NB4 (cell line): ENCODE measurements around the gene TAS2R19.

Source experiments
- MYC ChIP-seq: IDR thresholded peaks from 2 replicates; pipeline ENCODE4 v1.6.1; 2011; ENCODE audit warnings: low read depth, low read length
- POLR2A ChIP-seq: IDR thresholded peaks from 2 replicates; pipeline ENCODE4 v1.6.1; 2011; ENCODE audit warnings: mild to moderate bottlenecking; ENCODE audit not compliant: insufficient read length; ENCODE audit errors: extremely low read depth
- TF ChIP-seq, protein P1 (sequence below): IDR thresholded peaks from one replicate; pipeline ENCODE4 v1.5.1; 2012; ENCODE audit warnings: low read depth, low read length
- TF ChIP-seq, protein P2 (sequence below): IDR thresholded peaks from 2 replicates; pipeline ENCODE4 v1.6.1; 2011; ENCODE audit warnings: low read depth, low read length

DNA sequence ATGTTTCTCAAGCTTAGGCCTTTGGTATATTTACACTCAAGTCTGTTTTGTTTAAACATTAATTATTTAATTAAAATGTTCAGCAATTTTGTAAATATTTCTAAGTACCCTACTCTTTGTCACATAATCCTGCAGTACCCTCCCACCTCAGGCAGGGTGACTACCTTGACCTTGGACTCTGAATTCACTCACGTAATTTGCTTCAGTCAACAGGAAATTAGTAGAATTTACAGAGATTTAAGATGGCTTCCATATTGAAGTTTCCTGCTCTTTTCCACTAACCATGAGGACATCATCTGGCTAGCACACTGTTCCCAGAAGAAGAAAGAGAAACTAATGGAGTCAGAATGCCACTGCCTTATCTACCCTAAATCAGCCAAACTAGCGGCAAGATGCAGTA is 967 bp upstream of the TAS2R19 start:
- TF ChIP-seq, protein P1, sequence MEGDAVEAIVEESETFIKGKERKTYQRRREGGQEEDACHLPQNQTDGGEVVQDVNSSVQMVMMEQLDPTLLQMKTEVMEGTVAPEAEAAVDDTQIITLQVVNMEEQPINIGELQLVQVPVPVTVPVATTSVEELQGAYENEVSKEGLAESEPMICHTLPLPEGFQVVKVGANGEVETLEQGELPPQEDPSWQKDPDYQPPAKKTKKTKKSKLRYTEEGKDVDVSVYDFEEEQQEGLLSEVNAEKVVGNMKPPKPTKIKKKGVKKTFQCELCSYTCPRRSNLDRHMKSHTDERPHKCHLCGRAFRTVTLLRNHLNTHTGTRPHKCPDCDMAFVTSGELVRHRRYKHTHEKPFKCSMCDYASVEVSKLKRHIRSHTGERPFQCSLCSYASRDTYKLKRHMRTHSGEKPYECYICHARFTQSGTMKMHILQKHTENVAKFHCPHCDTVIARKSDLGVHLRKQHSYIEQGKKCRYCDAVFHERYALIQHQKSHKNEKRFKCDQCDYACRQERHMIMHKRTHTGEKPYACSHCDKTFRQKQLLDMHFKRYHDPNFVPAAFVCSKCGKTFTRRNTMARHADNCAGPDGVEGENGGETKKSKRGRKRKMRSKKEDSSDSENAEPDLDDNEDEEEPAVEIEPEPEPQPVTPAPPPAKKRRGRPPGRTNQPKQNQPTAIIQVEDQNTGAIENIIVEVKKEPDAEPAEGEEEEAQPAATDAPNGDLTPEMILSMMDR: no peak
- no peak for TF ChIP-seq POLR2A
- TF ChIP-seq, protein P2, sequence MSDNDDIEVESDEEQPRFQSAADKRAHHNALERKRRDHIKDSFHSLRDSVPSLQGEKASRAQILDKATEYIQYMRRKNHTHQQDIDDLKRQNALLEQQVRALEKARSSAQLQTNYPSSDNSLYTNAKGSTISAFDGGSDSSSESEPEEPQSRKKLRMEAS: no peak
- no peak for TF ChIP-seq MYC
